HepG2 (cell line): ENCODE results near the gene IGSF21.

ENCODE experiments used
- EHMT2 ChIP-seq: fragments of 200-600 bp; sonication (generic); IDR thresholded peaks from 2 replicates; pipeline ENCODE4 v1.7.0; 2017; ENCODE audit warnings: antibody characterized with exemption, low read depth, low read length, borderline replicate concordance
- MTA1 ChIP-seq: sonication (generic); formaldehyde crosslinking; IDR thresholded peaks from 2 replicates; pipeline ENCODE4 v1.4.0; 2020; ENCODE audit warnings: missing genetic modification reagents, mild to moderate bottlenecking, borderline replicate concordance
- POLR2A ChIP-seq, 2 experiments: IDR thresholded peaks; 2 replicates each; pipeline ENCODE4 v1.6.1; 2011; ENCODE audit warnings: low read depth in 2 of 2, low read length in 2 of 2, mild to moderate bottlenecking in 1 of 2, moderate library complexity in 1 of 2; ENCODE audit not compliant: insufficient read depth in 1 of 2
- SP140L ChIP-seq: sonication (generic); formaldehyde crosslinking; IDR thresholded peaks from 2 replicates; pipeline ENCODE4 v1.4.0; 2020; ENCODE audit warnings: missing genetic modification reagents, borderline replicate concordance
- TF ChIP-seq, protein P1 (sequence below): sonication (generic); formaldehyde crosslinking; IDR thresholded peaks from 2 replicates; pipeline ENCODE4 v1.5.0; 2020; ENCODE audit warnings: mild to moderate bottlenecking, missing genetic modification reagents, moderate library complexity

DNA sequence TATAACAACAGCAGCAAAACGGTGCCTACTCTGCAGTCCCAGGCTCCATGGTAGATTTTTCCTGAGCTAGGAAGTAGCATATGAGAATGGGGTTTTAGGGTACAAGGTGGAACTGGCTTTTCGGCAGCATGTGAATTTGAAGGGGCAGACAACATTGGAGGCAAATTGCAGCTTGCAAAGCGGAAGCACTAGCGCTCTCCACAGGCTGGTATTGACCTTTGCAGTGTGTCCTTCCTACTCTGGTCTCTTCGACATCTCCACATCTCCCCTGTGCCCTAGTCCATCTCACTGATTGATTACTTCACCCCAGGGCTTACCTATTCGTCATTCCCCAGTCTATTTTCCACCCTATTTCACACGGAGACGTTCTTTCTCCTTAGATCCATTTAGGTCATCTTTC lies 13.0 kb downstream of the IGSF21 start:
- TF ChIP-seq, protein P1, sequence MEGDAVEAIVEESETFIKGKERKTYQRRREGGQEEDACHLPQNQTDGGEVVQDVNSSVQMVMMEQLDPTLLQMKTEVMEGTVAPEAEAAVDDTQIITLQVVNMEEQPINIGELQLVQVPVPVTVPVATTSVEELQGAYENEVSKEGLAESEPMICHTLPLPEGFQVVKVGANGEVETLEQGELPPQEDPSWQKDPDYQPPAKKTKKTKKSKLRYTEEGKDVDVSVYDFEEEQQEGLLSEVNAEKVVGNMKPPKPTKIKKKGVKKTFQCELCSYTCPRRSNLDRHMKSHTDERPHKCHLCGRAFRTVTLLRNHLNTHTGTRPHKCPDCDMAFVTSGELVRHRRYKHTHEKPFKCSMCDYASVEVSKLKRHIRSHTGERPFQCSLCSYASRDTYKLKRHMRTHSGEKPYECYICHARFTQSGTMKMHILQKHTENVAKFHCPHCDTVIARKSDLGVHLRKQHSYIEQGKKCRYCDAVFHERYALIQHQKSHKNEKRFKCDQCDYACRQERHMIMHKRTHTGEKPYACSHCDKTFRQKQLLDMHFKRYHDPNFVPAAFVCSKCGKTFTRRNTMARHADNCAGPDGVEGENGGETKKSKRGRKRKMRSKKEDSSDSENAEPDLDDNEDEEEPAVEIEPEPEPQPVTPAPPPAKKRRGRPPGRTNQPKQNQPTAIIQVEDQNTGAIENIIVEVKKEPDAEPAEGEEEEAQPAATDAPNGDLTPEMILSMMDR (CRISPR knock-in tag), result no peak
- TF ChIP-seq POLR2A (IDR thresholded peaks at IDR 0.05; ENCODE audit: insufficient read depth in 1 of 2, low read depth in 2 of 2, low read length in 2 of 2) (no peak), EHMT2 (no peak), SP140L (no peak), MTA1 (CRISPR knock-in tag) (no peak)
